Loucy (cell line): ENCODE data around the gene USP21.

Experiments
- CTCF ChIP-seq: fragments of 200-600 bp; sonication (generic); conservative IDR thresholded peaks from 2 replicates; pipeline ENCODE4 v1.5.1; 2014; ENCODE audit warnings: mild to moderate bottlenecking, antibody characterized with exemption, low read length
- EZH2phosphoT487 ChIP-seq: fragments of 200-600 bp; IDR thresholded peaks from 2 replicates; pipeline ENCODE4 v1.6.1; 2018; ENCODE audit warnings: antibody characterized with exemption, mild to moderate bottlenecking, moderate library complexity, borderline replicate concordance

DNA sequence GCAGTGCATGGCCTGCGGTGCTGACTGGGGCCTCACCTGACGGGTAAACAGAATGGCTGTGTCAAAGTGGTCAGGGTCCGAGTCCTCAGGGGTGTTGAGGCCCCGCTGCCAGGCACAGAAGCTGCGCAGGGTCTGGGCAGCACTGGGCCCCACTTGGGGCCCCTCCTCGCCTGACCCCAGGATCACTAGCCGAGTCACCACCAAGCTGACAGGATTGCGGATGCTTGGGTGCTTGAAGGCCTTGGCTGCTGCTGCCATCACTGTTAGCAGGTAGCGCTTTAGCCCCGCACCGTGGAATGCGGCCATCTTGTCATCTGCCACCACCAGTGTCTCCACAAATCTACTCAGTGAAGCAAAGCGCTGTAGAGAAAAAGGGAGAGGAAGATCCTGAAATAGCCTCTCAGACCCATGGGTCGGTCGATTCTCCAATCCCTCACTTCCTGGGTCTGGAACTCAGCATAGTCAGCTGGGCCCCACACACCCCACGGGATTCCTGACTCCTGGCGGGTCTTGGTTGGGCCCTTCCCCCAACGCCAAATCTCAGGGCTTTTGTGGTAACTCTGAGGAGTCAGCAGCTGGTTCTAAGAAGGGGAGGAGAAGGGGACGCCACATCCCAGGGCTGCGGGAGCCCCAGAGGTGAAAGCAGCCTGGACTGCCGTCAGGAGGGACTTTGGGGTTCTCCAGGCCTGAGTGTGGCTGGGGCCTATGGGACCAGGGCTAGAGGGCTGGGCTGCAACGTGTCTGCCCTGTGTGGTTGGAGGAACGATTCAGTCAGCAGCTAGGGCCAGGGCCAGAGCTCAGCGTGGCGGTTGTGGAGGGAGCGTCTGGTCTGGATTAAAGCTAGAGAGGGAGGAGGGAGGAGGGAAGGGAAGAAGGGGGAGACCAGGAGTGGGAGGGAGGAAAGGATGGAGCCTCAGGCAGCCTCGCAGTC is 37.5 kb downstream of the USP21 start:
- TF ChIP-seq CTCF (no peak), EZH2phosphoT487 (no peak)
